Activated CD8-positive, alpha-beta T cell treated with anti-CD3 and anti-CD28 coated beads for 36 hours (primary cell): ENCODE measurements around the gene PLEKHA4. TPM values are rescaled to one million over a fixed set of nuclear protein-coding genes. Genes with fewer than 3 reads are reported as not detected.

Experiments used
- ATAC-seq: fragments of 200-7000 bp; cut with Tn5 transposase; one replicate; pipeline ENCODE4 v1.10.0; 2021; ENCODE audit warnings: mild to moderate bottlenecking, moderate library complexity
- CTCF ChIA-PET: fragments of 350-600 bp; sonication (Branson Sonifier 250); formaldehyde crosslinking; loops from one replicate; lab custom pipeline; 2021; ENCODE audit warnings: antibody characterized with exemption; lab: Charles Lee
- POLR2A ChIA-PET: fragments of 350-600 bp; sonication (Branson Sonifier 250); formaldehyde crosslinking; loops from one replicate; lab custom pipeline; 2021; ENCODE audit warnings: antibody characterized with exemption; lab: Charles Lee
- DNase-seq: peaks from one replicate; pipeline ENCODE4 v3.0.0-alpha.2; 2020
- H3K27ac Mint-ChIP-seq: one replicate; pipeline ENCODE4 v1.8.0; 2021; ENCODE audit warnings: mild to moderate bottlenecking, mixed read lengths
- H3K27me3 Mint-ChIP-seq: one replicate; pipeline ENCODE4 v1.8.0; 2021; ENCODE audit warnings: mixed read lengths
- H3K36me3 Mint-ChIP-seq: one replicate; pipeline ENCODE4 v1.8.0; 2021; ENCODE audit warnings: low read depth, mixed read lengths
- H3K4me1 Mint-ChIP-seq: one replicate; pipeline ENCODE4 v1.8.0; 2021; ENCODE audit warnings: low read depth, mixed read lengths
- H3K4me3 Mint-ChIP-seq: one replicate; pipeline ENCODE4 v1.8.0; 2021; ENCODE audit warnings: mild to moderate bottlenecking, moderate library complexity, mixed read lengths
- H3K9me3 Mint-ChIP-seq: one replicate; pipeline ENCODE4 v1.8.0; 2021; ENCODE audit warnings: mixed read lengths
- intact Hi-C: fragments of 100-400 bp; cut with micrococcal nuclease; formaldehyde crosslinking; loops from one replicate; pipeline ENCODE4 v1.10.0; 2022
- total RNA-seq, 2 experiments: library from RNA; stranded (reverse); gene quantifications; one replicate each; pipeline ENCODE4 v1.2.3, GENCODE V29; 2021
- TF ChIP-seq, protein P1 (sequence below): fragments of 200-600 bp; IDR thresholded peaks from one replicate; pipeline ENCODE4 v1.8.0; 2022; ENCODE audit warnings: antibody characterized with exemption, mild to moderate bottlenecking

The PLEKHA4 gene
- total RNA-seq, 2 experiments from 2014 or later, result 9.4 to 9.7 TPM

DNA sequence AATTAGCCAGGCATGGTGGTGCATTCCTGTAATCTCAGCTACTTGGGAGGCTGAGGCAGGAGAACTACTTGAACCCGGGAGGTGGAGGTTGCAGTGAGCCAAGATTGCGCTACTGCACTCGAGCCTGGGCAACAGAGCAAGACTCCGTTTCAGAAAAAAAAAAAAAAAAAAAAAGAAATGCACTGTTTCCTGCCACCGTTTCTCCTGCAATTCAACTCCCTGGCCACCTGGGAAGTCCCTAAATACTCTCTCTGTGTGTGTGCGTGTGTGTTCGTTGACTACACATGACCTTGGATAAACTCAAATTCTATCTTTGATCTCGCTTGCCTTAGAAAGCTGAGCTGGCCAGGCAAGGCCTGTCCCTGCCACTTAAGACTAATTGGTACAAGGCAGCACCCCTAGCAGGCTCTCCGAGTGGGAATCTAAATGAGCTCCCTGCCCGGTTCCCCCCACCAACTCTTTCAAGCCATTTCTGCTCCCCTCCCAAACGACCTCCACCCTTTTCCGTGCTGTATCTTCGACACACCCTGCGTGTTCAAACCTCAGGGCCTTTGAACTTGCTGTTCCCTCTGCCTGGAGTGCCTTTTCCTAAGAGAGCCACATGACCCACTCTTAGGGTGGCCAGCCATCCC lies 52.4 kb downstream of the PLEKHA4 start:
- Mint-ChIP-seq H3K36me3 (no peaks in the 10 kb centered on the region), H3K9me3 (no peaks in the 10 kb centered on the region), H3K4me1 (peaks cover 9% of the 10 kb centered on the region), H3K27me3 (no peaks in the 10 kb centered on the region), H3K4me3 (no peak overlapping the region), H3K27ac (no peak overlapping the region)
- CTCF ChIA-PET, result interaction anchor here (1.0 to 1.3 kb wide), 3 partner anchors 20 to 27 kb away, joined by 3 to 4 read pairs (median 3); partner anchors contain the start of gene HSD17B14
- POLR2A ChIA-PET, result interaction anchor here (0.8 kb wide), 1 partner anchor 79 kb away, joined by 3 read pairs; no protein-coding TSS in a partner anchor
- ATAC-seq (peak; percentile 32), DNase-seq (peak; percentile 35)
- TF ChIP-seq, protein P1, sequence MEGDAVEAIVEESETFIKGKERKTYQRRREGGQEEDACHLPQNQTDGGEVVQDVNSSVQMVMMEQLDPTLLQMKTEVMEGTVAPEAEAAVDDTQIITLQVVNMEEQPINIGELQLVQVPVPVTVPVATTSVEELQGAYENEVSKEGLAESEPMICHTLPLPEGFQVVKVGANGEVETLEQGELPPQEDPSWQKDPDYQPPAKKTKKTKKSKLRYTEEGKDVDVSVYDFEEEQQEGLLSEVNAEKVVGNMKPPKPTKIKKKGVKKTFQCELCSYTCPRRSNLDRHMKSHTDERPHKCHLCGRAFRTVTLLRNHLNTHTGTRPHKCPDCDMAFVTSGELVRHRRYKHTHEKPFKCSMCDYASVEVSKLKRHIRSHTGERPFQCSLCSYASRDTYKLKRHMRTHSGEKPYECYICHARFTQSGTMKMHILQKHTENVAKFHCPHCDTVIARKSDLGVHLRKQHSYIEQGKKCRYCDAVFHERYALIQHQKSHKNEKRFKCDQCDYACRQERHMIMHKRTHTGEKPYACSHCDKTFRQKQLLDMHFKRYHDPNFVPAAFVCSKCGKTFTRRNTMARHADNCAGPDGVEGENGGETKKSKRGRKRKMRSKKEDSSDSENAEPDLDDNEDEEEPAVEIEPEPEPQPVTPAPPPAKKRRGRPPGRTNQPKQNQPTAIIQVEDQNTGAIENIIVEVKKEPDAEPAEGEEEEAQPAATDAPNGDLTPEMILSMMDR, result no peak
- intact Hi-C loops, result no loop called here

DNA sequence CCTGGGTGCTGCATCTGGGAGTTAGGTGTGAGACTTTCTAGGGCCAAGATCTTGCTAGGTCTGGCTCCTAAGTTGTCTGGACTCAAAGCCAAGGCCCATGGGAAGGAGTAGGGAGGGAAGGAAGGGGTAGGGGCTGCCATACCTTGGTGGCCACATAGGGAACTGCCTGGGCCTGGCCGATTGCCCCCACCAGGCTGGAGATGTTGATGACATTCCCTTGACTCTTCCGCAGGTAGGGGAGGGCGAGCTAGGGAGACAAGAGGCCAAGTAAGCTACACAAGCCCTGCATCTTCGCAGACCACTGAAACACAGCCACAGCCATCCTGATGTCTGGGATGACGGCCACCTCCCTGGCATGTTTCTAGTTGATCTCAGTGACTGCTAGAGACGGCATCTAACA lies 53.5 kb downstream of the PLEKHA4 start:
- TF ChIP-seq, protein P1, result no peak
- H3K9me3 Mint-ChIP-seq, result no peaks in the 10 kb centered on the region
- no peak overlapping the region for H3K27ac Mint-ChIP-seq
- H3K36me3 Mint-ChIP-seq, result no peaks in the 10 kb centered on the region
- no peak for DNase-seq
- no peaks in the 10 kb centered on the region for H3K27me3 Mint-ChIP-seq
- CTCF ChIA-PET, result interaction anchor here (0.6 to 1.3 kb wide), 5 partner anchors 8 to 317 kb away, joined by 3 read pairs; no protein-coding TSS in a partner anchor
- no peak for ATAC-seq
- POLR2A ChIA-PET, result interaction anchor here (0.7 kb wide), 2 partner anchors 104 to 170 kb away, joined by 3 to 4 read pairs; no protein-coding TSS in a partner anchor
- intact Hi-C loops, result no loop called here
- no peak overlapping the region for H3K4me3 Mint-ChIP-seq
- peaks cover 12% of the 10 kb centered on the region for H3K4me1 Mint-ChIP-seq

DNA sequence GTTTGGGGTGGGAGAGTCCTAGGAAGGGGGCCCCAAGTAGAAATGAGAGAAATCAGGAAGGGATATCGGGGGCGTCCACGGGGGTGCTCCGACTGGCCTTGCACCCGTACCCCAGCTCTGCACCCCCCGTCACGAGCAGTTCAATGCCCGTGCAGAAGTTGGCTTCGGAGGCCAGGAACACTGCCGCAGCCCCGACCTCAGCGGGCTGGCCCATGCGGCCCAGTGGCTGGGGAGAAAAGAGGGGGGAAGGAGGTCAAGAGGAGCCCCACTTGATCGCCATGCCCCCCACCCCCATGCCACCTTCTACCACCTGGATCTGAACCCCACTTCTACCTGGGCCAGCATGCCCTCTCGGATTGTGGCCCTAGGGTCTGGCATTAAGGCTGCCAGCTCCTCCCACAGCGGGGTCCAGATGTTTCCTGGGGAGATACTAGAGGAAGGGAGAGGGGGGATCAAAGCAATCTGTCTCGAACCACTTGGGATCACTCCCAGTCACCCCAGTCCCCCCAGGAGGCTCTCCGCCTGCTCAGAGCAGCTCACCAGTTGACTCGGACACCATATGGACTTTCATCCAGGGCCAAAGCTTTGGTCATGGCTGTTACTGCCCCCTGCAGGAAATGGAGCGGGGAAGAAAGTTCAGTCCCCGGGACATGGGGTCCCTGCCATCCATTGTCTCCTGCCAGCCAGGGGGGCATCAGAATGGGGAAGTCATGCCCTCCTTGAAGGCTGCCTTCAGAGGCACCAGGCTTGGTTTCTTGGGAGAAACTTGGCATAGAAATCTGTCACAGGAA lies 55.1 kb downstream of the PLEKHA4 start:
- intact Hi-C loops, result no loop called here
- peaks cover 22% of the 10 kb centered on the region for H3K4me1 Mint-ChIP-seq
- H3K27ac Mint-ChIP-seq, result no peak overlapping the region
- H3K36me3 Mint-ChIP-seq, result peaks cover 3% of the 10 kb centered on the region
- no peaks in the 10 kb centered on the region for H3K27me3 Mint-ChIP-seq
- POLR2A ChIA-PET, result interaction anchor here (0.8 to 1.0 kb wide), 2 partner anchors 43 to 59 kb away, joined by 4 read pairs; partner anchors contain the start of gene PPP1R15A
- TF ChIP-seq, protein P1, result no peak
- no peak overlapping the region for H3K4me3 Mint-ChIP-seq
- CTCF ChIA-PET, result interaction anchor here (0.9 to 4.5 kb wide), 2 partner anchors 19 to 29 kb away, joined by 3 to 23 read pairs; no protein-coding TSS in a partner anchor
- DNase-seq (no peak), ATAC-seq (no peak)
- H3K9me3 Mint-ChIP-seq, result no peaks in the 10 kb centered on the region

DNA sequence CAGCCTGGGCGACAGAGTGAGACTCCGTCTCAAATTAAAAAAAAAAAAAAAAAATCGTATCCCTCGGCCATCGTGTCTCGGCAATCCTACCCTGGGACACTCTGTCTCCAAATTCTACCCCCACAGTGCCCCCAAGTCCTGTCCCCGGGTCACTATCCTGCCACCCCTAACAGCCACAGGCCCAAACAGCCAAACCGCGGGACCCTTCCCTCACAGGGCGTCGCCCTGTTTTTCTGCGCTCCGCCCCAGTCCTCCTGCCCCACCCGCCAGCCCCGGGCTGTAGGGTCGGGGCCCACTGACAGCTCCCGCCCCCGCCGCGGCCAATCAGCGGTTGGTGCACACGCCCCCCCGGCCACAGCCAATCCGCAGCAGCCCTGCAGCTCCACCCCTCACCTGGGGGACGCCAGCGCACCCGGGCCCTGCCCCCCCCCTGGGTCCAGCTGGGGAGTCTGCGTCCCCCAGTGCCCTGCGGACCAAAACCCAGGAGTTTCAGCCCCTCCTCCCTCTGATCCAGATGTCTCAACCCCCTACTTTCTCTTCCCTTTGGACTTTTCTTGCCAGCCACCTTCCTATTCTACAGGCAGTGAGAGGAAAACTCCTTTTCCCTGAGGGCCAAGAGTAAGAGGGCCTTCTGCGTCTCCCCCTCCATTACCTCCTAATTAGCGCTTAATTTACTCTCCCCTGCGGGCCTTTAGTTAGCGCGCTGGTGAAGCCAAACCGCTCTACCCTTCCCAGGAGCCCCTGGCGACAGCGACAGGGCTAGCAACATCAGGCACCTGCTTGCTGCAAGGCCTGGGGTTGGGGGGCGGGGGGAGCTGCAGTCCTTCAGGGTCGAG lies 56.1 kb downstream of the PLEKHA4 start:
- intact Hi-C loops, result no loop called here
- DNase-seq (peak; percentile 78), ATAC-seq (peak; percentile 68)
- ChIA-PET CTCF (interaction anchor here (1.6 to 4.5 kb wide), 2 partner anchors 18 to 24 kb away, joined by 8 to 23 read pairs; partner anchors contain the start of gene HSD17B14), POLR2A (interaction anchor here (1.0 kb wide), 1 partner anchor 42 kb away, joined by 4 read pairs; no protein-coding TSS in a partner anchor)
- H3K9me3 Mint-ChIP-seq, result no peaks in the 10 kb centered on the region
- H3K36me3 Mint-ChIP-seq, result peaks cover 3% of the 10 kb centered on the region
- TF ChIP-seq, protein P1, result no peak
- H3K27ac Mint-ChIP-seq, result peak overlapping the region; percentile 63
- H3K4me3 Mint-ChIP-seq, result peak overlapping the region; percentile 74
- no peaks in the 10 kb centered on the region for H3K27me3 Mint-ChIP-seq
- peaks cover 22% of the 10 kb centered on the region for H3K4me1 Mint-ChIP-seq
